ENCODE data around the gene ZNF385B.
"Not testable (repeated sequence)": the region's sequence is repeated elsewhere in the genome, so short reads cannot be mapped to it uniquely, and the experiment has no call there.

The ZNF385B gene

GRCh38 chr2:179636100-179636980, 225.1 kb downstream of the ZNF385B start:
- DNase-seq (ENCODE audit: low read depth) = no peak

- not testable (repeated sequence) for DNase-seq (ENCODE audit: low read depth)
Observed at GRCh38 chr2:179631769-179632385, 229.5 kb downstream of the ZNF385B start.

GRCh38 chr2:179629776-179630175, 231.6 kb downstream of the ZNF385B start:
- DNase-seq (ENCODE audit: low read depth) = not testable (repeated sequence)

- peak; percentile 25 for DNase-seq (ENCODE audit: low read depth)
Observed at GRCh38 chr2:179626261-179626660, 235.2 kb downstream of the ZNF385B start.

- no peak for DNase-seq (ENCODE audit: low read depth)
Observed at GRCh38 chr2:179622635-179623300, 238.6 kb downstream of the ZNF385B start.

GRCh38 chr2:179622112-179622511, 239.3 kb downstream of the ZNF385B start:
- no peak for DNase-seq (ENCODE audit: low read depth)

- DNase-seq (ENCODE audit: low read depth) = no peak
Observed at GRCh38 chr2:179619947-179620467, 241.4 kb downstream of the ZNF385B start.

- peak; percentile 8 for DNase-seq (ENCODE audit: low read depth)
Observed at GRCh38 chr2:179614121-179614520, 247.3 kb downstream of the ZNF385B start.

- DNase-seq (ENCODE audit: low read depth) = peak; percentile 3
Observed at GRCh38 chr2:179613701-179614100, 247.7 kb downstream of the ZNF385B start.

- DNase-seq (ENCODE audit: low read depth) = no peak
Observed at GRCh38 chr2:179613299-179613651, 248.1 kb downstream of the ZNF385B start.

- DNase-seq (ENCODE audit: low read depth) = no peak
Observed at GRCh38 chr2:179612591-179613298, 248.7 kb downstream of the ZNF385B start.

GRCh38 chr2:179612108-179612507, 249.3 kb downstream of the ZNF385B start:
- DNase-seq (ENCODE audit: low read depth) = peak; percentile 52

- no peak for DNase-seq (ENCODE audit: low read depth)
Observed at GRCh38 chr2:179606141-179606540, 255.3 kb downstream of the ZNF385B start.

- no peak for DNase-seq (ENCODE audit: low read depth)
Observed at GRCh38 chr2:179605341-179605740, 256.1 kb downstream of the ZNF385B start.

GRCh38 chr2:179604598-179604997, 256.8 kb downstream of the ZNF385B start:
- DNase-seq (ENCODE audit: low read depth) = no peak

- DNase-seq (ENCODE audit: low read depth) = no peak
Observed at GRCh38 chr2:179602452-179602851, 259.0 kb downstream of the ZNF385B start.

GRCh38 chr2:179596018-179596417, 265.4 kb downstream of the ZNF385B start:
- DNase-seq (ENCODE audit: low read depth) = peak; percentile 48

- no peak for DNase-seq (ENCODE audit: low read depth)
Observed at GRCh38 chr2:179595284-179595683, 266.1 kb downstream of the ZNF385B start.

- DNase-seq (ENCODE audit: low read depth) = no peak
Observed at GRCh38 chr2:179594268-179595112, 266.9 kb downstream of the ZNF385B start.

- no peak for DNase-seq (ENCODE audit: low read depth)
Observed at GRCh38 chr2:179593323-179593722, 268.1 kb downstream of the ZNF385B start.
